ENCODE data around the gene SLC26A6.

SLC26A6 gene

DNA sequence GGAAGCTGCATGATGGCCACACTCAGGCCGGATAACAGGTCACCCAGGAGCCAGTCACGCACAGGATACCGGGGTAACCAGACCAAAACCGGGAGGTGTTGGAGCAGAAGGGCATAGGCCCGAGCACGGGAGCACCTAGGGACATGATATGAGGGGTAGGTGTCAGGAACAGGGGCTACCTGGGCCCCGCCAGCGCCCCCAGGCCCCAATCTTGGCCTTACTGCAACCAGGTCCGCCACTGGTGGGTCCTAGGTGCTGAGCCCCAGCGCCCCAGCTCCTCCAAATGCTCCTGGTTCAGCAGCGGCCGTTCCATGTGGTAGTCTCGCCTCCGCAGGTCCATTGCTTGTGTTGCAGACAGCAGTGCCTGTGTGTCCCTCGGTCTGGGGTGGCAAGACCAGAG is 2.0 kb downstream of the SLC26A6 start:
- no peak for DNase-seq (ENCODE audit: low read depth, low spot score)

DNA sequence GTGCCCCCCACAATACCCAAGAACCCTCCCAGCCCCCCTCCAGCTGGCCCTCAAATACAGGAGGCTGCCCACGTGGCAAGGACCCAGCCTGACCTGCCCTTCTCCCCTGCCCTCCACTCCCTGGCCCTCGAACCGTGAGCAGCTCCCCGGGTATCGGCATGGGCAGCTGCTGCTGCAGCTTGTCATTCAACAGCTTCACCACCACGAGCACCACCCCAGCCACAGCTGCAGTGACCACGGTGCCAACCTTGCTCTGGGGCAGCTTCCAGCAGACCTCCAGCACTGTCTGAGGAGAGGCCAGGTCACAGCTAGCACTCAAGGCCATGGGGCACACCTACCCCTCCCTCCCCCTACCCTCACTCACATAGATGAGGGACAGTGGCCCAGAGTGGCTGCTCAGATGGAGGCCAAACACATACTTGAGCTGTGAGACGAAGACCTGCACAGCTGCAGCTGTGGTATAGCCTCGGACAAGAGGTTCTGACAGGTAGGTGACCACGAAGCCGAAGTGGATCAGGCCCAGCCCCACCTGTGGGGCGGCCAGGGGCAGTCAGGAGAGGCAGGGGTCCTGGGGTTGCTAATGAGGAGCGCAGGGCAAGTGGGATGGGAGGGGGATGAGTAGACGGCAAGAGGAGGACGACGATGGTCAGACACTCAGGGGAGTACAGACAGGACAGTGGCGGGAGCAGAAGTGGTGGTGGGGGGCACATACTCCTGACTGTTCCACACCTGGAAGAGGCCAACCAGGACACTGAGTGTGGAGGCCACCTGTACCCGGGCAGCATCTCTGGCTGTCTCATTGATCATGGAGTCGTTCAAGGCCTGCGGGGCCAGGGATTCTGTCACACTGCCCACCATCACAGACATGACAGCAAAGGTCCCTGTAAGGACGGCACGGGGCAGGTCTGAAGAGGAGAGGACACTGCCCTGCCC is 3.5 kb downstream of the SLC26A6 start:
- DNase-seq (ENCODE audit: low read depth, low spot score), result no peak

DNA sequence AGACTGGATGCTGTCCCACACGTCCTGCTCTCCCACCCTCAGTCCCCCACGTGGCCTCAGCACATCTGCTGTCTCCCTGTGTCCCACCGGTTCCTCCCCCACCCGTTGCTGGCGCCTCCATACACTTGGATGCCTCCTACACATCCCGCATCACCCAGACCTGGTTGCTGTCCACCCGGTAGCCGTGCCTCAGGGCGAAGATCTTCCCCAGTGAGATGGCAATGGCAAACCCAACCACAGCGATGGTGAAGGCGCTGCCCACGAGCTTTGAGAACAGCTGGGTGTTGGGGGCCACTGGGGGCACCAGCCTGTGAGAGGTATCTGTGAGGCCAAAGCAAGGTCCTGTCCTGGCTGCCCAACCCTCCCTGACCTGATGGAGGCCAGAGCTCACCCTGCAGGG is 4.4 kb downstream of the SLC26A6 start:
- DNase-seq (ENCODE audit: low read depth, low spot score), result no peak

DNA sequence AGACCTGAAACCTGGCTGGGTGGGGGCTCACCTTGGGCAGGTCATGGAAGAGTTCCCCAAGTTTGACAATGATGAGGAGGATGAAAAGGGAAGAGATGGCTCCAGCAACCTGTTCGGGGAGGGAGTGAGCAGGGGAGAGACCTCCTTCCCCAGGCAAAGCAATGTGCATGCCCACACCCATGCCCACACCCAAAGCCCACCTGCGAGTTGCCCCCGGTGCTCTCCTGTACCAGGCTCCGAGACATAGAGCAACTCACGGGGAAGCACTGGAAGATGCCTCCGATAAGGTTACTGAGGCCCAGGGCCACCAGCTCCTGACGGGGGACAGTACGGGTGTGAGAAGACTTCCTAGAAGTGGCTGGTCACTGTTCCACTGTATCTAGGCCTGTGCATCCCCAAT is 4.9 kb downstream of the SLC26A6 start:
- no peak for DNase-seq (ENCODE audit: low read depth, low spot score)

DNA sequence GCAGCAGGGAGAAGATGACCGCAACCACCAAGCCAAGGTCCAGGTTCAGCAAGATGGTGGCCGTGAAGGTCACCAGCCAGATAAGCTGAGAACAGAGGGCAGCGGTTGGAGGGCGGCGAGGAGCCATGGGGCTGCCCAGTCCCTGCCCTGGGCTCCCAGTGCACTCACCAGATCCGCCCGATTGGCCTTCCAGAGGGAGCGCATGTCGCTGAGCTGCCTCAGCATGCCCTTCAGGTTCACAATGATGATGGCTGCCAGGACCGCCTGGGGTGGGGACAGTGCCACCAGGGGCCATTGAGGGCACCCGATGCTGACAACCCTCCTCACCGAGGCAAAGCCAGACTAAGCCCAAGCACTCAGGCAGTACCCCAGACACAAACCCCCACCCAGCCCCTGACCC is 5.4 kb downstream of the SLC26A6 start:
- no peak for DNase-seq (ENCODE audit: low read depth, low spot score)

DNA sequence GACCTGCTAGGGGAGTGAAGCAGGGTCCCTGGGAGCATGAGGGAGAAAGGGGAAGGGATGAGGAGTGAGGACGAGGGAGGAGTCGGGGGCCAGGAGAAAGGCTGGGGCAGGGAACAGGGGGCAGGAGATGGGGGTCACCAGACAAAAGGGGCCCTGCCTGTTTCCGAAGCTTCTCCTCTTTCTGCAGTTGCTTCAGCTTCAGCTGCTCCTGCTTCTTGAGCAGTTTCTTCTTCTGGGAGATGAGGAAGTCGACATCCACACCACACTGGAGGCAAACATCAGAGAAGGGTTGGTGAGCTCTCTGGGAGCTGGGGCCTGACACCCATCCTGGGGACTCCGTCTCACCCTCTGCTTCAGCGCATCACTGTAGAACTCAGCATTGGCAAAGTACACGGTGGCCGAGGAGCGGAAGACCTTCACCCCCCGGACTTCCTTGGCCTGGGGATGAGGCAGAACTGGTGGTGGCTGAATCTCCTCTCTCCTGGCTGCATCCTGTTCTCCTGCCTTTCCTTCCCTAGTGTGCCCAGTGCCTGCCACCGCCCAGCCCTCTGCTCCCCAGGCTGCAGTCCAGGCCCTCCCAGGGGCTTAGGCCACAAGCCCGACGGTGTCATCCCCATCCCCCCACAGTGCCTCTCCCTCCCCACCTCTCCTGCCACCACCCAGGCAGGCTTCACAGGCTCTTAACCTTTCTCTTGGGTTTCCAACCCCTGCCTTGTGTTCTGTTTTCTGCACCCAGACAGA is 6.8 kb downstream of the SLC26A6 start:
- DNase-seq (ENCODE audit: low read depth, low spot score), result no peak

DNA sequence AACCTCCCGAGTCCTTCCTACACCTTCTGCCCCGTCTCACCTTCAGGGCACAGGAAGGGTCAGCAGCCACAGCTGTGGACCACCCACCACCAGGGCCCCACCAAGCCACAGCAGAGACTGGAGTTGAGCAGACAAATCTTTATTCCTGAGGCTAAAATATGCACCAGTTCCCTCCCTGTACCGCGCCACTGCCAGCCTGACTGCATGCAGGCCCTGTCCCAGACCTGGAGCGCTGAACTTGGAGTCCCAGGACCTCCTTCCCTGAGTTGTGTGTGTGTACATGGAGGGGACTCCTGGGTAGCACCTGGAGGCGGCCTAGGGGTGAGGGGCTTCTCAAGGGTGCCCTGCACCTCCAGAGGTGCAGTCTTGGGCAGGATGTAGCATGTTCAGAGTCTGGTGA is 9.7 kb downstream of the SLC26A6 start:
- DNase-seq (ENCODE audit: low read depth, low spot score), result no peak

- no peak for DNase-seq (ENCODE audit: low read depth, low spot score)
Measured at GRCh38 chr3:48624767-48625166, 10.5 kb downstream of the SLC26A6 start.

DNA sequence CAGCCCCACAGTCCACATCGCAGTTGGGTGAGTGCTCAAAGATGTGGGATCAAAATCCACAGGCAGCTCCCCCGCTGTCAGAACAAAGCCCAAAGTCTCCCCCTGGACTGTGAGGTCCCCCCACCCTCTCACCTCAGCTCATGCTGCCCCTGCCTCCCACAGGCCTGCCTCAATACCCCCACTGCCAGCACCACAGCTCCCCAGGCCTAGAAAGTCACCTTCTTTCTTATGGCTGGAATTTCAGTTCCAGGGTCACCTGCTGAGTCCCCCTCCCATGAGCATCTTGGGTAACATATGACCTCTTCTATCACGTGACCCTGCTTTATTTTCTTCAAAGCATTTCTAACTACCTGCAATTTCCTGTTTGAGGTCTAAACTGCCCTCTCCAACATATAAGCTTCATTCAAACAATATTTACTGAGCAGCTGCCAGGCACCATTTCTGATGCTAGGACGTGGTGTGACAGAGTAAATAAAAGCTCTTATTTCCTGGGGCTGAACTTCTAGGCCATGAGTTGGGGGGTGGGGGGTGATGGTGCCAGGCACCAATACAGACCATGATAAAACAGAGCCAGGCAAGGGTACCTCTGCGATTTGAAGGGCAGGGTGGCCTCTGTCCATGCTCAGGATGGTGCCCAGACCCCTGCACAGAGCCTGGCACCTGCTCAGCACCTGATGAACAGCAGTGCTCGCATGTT is 11.3 kb downstream of the SLC26A6 start:
- no peak for DNase-seq (ENCODE audit: low read depth, low spot score)

DNA sequence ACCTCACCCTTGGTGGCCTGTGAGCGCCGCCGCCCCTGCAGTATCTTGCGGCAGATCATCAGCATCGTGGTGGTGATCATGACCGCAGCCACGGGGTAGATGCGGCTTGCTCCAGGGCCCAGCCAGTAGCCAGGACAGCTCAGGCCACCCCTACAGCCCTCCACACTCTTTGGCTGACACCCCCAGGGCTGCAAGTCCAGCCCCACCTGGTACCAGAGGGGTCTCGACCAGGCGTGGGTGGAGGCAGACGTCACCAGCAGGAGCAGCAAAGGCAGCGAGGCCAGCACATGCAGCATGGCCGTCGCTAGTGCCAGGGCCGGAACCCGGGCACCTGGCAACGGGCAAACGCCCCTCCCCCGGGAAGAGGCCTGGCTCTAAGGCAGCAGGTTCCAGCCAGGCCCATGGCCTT is 13.8 kb downstream of the SLC26A6 start, which contains the start of gene TMEM89:
Gene TMEM89 (minus strand): TSS at position 309 of the 409 bp plus-strand sequence. CDS start 13 bp downstream, at position 296.
- DNase-seq (ENCODE audit: low read depth, low spot score), result no peak

DNA sequence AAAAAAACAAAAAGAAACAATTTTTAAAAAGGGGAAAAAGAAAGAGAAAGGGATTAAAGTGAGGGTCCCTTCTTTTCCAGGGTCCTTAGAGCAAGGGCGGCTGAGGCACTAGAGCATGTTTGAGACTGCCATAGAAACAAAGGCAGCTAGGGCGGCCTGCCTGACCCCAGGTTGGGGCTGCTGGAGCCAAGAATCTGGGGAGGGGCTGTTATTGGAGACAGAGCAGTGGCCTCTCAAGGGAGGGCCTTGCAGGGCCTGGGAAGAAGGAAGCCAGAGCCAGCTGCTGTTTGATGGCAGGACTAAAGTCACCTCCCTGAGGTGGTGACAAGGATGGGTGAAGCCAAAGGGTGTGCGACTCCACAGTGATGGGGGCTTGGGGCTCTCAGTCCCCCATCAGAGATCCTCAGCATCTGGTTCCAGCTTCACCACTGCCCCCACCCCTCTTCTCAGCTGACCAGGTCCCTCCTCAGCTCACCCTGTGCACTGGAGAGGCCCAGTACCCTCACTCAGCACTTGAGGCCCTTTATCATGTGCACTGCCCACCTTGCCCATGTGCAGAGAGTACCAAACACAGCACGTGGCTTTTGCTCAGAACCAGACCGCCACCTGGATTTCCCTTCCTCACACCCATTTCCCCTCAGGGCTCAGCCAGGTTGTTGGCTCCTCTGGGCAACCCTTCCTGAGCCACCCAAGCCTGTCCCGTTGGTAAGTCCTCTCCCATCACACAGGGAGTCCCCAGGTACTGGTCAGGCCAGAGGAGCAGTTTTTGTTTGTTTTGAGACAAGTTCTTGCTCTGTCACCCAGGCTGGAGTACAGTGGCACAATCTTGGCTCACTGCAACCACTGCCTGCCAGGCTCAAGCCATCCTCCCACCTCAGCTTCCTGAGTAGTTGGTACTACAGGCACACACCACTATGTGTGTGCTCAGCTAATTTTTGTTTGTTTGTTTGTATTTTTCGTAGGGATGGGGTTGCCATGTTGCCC is 15.4 kb downstream of the SLC26A6 start:
- DNase-seq (ENCODE audit: low read depth, low spot score), result no peak

DNA sequence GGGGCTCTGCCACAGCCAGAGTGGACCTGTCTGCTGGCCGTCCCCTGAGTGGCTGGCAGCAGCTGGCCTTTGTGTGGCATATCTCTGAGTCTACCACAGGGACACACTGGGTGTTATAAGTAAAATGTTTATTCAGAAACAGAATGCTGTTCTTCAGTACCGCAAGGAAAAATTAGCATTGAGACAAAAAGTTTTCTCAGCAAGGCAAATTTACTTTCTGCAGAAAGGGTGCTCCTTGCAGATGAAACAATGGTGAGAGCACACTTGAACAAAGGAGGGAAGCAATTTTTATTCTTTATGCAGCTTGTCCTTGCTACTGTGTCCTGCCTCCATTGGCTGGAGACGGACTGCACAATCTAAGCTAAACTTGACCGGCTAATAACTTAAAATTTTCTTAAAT is 17.7 kb downstream of the SLC26A6 start:
- DNase-seq (ENCODE audit: low read depth, low spot score), result no peak

DNA sequence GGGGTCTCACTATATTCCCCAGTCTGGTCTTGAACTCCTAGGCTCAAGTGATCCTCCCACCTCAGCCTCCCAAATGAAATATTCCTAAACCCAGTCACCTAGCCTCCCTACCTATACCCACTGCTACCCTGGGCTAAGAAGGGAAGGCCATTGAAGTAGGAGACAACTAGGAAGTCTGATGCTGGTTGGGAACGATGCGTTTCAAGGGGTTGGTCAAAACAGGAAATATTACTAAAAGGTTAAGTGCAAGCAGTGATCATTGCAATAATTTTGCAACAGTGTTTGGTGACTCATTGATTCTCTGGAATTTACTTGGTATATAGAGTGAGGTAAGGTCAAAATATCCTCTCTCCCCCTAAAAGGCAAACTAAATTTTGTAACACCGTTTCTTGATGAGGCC is 21.2 kb downstream of the SLC26A6 start:
- DNase-seq (ENCODE audit: low read depth, low spot score), result no peak

- DNase-seq (ENCODE audit: low read depth, low spot score), result no peak
Measured at GRCh38 chr3:48612309-48612708, 23.0 kb downstream of the SLC26A6 start.

DNA sequence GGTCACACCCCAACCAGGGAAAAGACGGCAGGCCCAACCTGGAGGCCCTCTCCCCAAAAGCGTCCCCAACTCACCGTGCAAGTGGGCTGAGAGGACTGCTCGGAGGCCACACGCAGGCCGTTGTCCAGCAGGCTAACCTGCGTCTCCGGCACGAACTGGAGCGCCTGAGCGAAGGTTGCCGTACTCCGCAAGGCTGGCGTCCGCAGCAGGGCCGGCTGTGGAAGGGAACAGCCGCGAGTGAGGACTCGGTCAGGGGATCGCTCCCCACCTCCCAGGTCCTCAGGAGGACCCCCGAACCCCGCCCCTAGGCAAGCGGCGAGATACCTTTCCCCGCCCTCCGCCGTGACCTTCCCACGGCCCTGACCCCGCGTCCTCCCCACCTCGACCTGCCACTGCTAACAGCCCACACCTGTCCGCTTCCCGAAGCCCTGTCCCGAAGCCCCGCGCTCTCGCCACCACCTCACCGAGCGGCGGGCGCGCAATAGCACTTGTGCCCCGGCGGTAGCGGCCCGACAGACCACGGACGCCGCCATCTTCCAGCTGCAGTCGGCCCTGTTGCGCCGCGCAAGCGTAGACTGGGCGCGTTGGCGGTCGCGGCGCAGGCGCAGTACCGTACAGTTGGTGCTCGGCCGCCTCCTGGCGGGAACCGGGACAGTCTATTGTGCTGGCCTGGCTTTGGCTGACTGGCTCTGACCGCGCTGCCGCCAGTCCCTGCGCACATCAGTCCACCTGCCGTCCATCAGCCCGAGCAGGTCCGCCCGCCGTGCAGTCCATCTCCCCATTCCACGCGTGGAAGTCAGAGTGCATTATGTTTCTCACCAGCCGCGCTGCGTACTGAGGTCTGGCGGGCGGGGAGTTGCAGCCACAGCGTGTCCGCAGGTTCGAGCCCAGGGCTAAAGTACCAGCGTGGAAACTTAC is 25.9 kb downstream of the SLC26A6 start, which contains the start of gene UQCRC1:
Gene UQCRC1 (minus strand): TSS at position 559 of the 918 bp plus-strand sequence. CDS start 26 bp downstream, at position 533.
- DNase-seq (ENCODE audit: low read depth, low spot score), result peak; percentile 96

DNA sequence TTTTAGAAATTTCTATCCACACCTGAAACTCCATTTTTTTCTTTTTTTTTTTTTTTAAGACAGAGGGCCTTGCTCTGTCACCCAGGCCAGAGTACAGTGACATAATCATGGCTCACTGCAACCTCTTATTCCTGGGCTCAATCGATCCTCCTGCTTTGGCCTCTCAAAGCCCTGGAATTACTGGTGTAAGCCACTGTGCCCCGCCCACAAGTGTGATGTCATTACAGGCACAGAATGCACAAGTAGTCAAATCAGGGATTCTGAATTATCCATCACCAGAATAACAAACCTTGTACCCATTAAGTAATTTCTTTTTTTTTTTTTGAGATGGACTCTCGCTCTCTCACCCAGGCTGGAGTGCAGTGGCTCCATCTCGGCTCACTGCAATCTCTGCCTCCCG is 27.7 kb downstream of the SLC26A6 start:
- no peak for DNase-seq (ENCODE audit: low read depth, low spot score)

- DNase-seq (ENCODE audit: low read depth, low spot score), result no peak
Measured at GRCh38 chr3:48601622-48601994, 33.7 kb downstream of the SLC26A6 start.

DNA sequence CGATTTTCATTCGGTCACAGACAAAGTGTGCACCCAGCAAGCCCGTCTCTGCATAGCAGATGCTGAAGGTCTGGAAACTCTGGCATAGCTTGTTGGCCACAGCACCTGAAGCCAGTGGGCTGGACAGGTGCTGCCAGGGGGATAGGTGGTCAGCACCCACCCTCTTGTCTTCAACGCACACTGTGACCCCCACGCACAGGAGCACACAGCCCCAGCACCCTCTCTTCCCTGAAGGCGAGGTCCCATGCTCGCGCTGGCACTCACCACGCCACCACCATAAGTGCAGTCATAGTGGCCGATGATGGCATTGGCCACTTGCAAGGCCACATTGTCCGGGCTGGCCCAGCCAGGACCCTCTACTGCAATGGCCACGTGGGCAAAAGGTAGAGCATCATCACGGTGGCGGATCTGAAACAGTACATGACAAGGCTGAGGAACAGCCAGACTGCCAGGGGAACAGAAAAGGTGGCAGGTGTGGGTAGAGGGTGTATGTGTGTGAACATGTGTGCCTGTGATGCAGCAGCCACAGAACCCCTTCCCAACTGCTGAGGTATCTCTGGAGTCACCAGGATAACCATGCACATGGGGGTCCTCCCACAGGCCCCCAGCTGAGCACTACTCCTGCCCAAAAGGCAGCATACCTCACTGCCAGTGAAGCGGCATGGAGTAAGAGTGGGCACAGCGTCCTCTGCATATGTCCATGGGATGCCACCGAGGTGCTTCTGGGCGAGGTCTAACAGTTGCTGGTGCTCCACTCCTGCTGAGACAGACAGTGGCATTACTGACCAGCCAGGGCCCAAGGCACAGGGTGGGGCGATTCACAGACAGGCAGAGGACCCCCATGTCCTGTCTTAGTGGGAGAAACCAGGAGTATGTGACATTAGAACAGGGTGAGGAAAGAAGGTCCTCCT is 34.3 kb downstream of the SLC26A6 start:
- DNase-seq (ENCODE audit: low read depth, low spot score), result no peak

All from ELF-1 (cell line).